Pulmonary artery endothelial cell (primary cell): ENCODE results near the gene OXSM. TPM values are rescaled to one million over a fixed set of nuclear protein-coding genes. Genes with fewer than 3 reads are reported as not detected.

Experiments used
- total RNA-seq: library from RNA; depleted of rRNA; stranded (reverse); fragments of >200 nt; gene quantifications from 2 replicates; pipeline ENCODE4 v1.2.3, GENCODE V29; 2014

The OXSM gene
- total RNA-seq, 1 donor from 2014 or later = 11.9 TPM

Other genes with a start within 250 kb of the OXSM start
- 91.0 and 105 TPM in 2 replicates for gene TOP2B, start 125.2 kb upstream of the OXSM start, total RNA-seq
- gene NGLY1, start 6.6 kb upstream of the OXSM start, total RNA-seq = 37.3 and 42.1 TPM in 2 replicates